EL (cell line): ENCODE results near the gene NKX3-2.

Experiments used
- DNase-seq: peaks from one replicate; pipeline ENCODE4 v3.0.0-alpha.2; 2016

The NKX3-2 gene

GRCh38 chr4:13544606-13545393 lies 492 bp upstream of the NKX3-2 start:
- DNase-seq, result peak; percentile 74

- DNase-seq, result no peak
Observed at GRCh38 chr4:13543032-13543838, 1.1 kb downstream of the NKX3-2 start.

DNA sequence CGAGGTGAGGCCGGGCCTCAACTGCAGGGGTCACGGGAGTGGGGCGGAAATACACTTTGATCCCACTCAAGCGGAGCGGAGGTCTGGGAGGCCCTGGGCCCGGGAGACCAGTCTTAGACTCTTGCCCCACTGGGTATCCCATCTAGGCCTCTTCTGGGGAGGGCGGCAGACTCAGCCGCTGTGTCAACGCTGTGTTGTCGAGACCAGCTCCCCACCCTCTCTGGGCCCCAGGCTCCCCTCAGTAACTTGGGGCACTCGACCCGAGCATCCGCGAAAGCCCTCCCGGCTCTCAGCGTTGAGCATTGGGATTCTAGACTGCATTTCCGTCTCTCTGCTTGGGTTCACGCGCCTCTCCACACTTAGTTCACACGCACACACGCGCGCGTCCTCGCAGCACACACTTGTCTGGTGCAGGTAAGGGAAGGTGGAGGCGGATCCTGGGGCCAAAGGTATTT lies 1.7 kb downstream of the NKX3-2 start:
- DNase-seq, result no peak

- no peak for DNase-seq
Observed at GRCh38 chr4:13541720-13542576, 2.4 kb downstream of the NKX3-2 start.

DNA sequence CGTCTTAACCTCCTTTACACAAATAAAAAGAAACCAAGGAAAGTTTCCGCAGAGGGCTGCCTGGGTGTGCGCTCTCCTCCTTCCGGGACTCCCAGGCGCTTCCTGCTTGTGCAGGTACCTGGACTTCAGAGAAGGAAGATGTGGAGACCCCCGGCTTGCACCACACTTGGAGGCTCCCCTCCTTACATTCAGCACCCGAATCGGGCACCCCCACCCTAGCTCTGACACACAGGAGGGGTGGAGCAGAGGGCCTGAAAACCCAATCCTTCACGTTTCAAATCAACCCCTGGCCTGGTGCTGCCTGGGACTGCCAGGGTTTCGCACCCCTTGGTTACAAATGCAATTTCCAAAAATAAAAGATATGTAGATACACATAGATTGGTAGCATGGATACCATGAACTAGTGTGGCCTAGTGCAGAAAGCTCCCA lies 3.1 kb downstream of the NKX3-2 start:
- DNase-seq, result no peak

DNA sequence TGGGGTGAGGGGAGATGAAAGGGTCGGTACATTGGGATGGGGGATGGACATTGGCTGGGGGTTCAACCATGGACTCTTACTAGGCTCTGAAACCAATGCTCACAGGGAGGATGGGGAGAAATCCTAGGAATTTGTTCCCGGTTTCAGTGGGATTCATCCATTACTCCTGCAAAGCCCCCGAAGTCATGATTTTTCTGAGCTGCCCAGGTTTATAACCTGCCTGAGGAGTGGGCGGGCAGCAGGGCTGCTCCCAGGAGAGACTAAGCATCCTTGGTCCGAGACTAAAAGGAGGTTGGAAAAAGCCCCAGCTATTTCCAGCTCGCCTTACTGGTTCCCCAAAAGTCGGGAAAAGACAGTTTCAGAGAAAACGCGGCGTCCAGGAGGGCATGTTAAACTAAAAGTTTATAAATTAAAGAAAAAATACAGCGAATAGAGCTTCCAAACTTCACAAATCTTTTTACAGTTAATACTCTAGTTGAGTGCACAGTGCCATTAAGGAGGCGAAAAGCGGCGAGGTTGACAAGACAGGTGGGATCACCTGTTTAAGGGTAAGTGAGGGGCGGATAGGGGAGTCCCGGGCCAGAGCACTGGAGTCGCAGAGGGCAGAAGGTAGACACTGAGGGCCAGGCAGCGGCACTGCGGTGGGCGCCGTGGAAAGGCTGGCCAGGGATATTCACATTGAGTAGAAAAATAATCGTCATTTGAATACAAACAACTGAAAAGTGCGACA lies 3.7 kb downstream of the NKX3-2 start:
- no peak for DNase-seq

- DNase-seq, result no peak
Observed at GRCh38 chr4:13539619-13540445, 4.5 kb downstream of the NKX3-2 start.

GRCh38 chr4:13539047-13539618 lies 5.2 kb downstream of the NKX3-2 start:
- DNase-seq, result no peak

GRCh38 chr4:13538427-13538973 lies 5.8 kb downstream of the NKX3-2 start:
- no peak for DNase-seq

DNA sequence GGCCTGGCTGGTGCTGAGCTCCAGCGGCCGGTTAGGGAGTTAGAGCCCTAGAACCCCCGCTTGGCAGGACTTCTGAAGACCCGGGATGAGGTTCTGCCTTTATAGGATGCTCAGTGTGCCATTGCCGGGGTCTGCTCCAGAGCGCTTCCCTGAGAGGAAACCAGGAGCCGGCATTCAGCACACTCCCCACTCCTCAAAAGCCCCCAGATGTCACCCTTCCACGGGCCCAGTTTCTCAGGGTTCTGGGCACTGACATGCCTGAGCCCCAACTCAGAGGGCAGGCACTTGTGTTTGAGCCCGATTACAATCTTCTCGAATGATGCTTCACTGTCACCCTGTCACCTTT lies 6.5 kb downstream of the NKX3-2 start:
- DNase-seq, result no peak

GRCh38 chr4:13537011-13537831 lies 7.1 kb downstream of the NKX3-2 start:
- DNase-seq, result no peak

- DNase-seq, result no peak
Observed at GRCh38 chr4:13536607-13537006, 7.7 kb downstream of the NKX3-2 start.

GRCh38 chr4:13535708-13536361 lies 8.5 kb downstream of the NKX3-2 start:
- DNase-seq, result no peak

- no peak for DNase-seq
Observed at GRCh38 chr4:13535118-13535517, 9.2 kb downstream of the NKX3-2 start.

- DNase-seq, result no peak
Observed at GRCh38 chr4:13534344-13535063, 9.8 kb downstream of the NKX3-2 start.

DNA sequence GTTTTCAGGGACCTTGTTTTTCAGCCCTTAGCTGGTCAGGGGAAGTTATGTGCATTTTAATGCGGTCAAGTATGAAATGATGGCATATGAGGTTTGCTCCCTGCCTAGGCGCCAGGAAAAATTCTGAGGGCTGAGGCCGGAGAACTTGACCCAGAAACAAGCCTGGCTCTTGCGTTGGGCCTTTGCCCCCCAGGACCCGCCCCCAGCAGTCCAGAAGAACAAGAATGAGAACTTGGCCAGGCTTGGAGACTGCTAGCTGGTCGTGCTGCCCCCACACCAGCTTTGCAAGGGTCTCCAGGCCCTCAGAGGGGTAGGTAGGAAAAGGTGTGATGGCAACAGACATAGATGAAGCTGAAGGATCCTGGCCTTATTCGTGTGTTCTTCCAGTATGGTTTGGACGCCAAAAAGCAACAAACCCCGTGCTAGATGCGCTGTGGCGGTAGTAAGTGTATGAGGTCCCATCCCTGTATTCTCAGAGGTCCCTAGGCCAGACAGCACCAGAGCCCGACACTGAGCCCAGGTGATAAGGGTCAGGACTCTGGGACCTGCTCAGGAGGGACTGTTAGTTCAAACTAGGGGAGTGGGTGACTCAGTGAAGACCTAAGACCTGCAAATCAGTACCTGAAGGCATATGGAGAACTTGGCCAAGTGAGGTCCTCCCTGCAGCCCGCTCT lies 10.5 kb downstream of the NKX3-2 start:
- DNase-seq, result no peak

- DNase-seq, result no peak
Observed at GRCh38 chr4:13531625-13531998, 12.7 kb downstream of the NKX3-2 start.
